AG04449 (cell line): ENCODE data around the gene ADGRB3.
"Not testable (repeated sequence)": the region's sequence is repeated elsewhere in the genome, so short reads cannot be mapped to it uniquely, and the experiment has no call there.

Experiments used
- CTCF ChIA-PET: fragments of 350-600 bp; formaldehyde crosslinking; extraction: SDS; loops from one replicate; lab custom pipeline; 2021; ENCODE audit warnings: antibody characterized with exemption; lab: Yijun Ruan, JAX
- POLR2A ChIA-PET: fragments of 400-600, 350-600 bp; formaldehyde crosslinking; extraction: SDS; loops from one replicate; lab custom pipeline; 2020; ENCODE audit warnings: antibody characterized with exemption, inconsistent platforms; lab: Yijun Ruan, JAX
- DNase-seq: peaks from one replicate; pipeline ENCODE4 v3.0.0-alpha.2; 2010; ENCODE audit warnings: low read depth, low spot score
- H3K4me3 ChIP-seq: 2 replicates; pipeline ENCODE4 v1.5.1; 2011; ENCODE audit warnings: low read depth, mild to moderate bottlenecking, control low read depth, low read length
- CTCF ChIP-seq: IDR thresholded peaks from one replicate; pipeline ENCODE4 v1.5.1; 2011; ENCODE audit warnings: mild to moderate bottlenecking, moderate library complexity, low read length, control low read depth, inconsistent platforms; ENCODE audit not compliant: insufficient read depth; ENCODE audit errors: missing control alignments

The ADGRB3 gene

GRCh38 chr6:68873236-68873635, 238.2 kb downstream of the ADGRB3 start:
- CTCF ChIA-PET: no interaction called here

GRCh38 chr6:68874747-68875146, 239.7 kb downstream of the ADGRB3 start:
- POLR2A ChIA-PET: no interaction called here
- TF ChIP-seq CTCF: no peak

More at GRCh38 chr6:68873236-68873635, 238.2 kb downstream of the ADGRB3 start:
- no peak for DNase-seq
- no peak for TF ChIP-seq CTCF
- POLR2A ChIA-PET: no interaction called here
- H3K4me3 ChIP-seq: no peak overlapping the region

DNA sequence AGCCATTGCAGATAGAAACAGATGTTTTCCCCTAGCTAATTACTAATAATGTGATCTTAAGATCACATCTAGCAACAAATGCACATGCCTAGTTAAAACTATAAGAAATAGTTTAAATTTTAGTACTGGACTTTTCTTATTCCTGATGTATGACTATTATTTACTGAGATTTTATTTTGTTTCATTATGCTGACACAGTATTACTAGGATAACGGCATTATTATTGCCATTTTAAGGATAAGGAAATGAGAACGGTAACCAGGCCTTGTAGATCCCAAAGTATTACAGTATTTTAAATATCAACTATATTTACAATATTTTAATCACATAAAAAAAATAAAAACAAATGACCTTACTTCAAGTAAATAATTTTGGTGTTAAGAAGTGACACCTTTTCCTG, 240.3 kb downstream of the ADGRB3 start:
- no peak for DNase-seq
- no peak for TF ChIP-seq CTCF
- H3K4me3 ChIP-seq: no peak overlapping the region
- CTCF ChIA-PET: interaction anchor here (1.3 kb wide), 1 partner anchor 1232 kb away, joined by 3 read pairs; no protein-coding TSS in a partner anchor
- POLR2A ChIA-PET: no interaction called here

More at GRCh38 chr6:68874747-68875146, 239.7 kb downstream of the ADGRB3 start:
- no peak overlapping the region for H3K4me3 ChIP-seq
- no peak for DNase-seq
- CTCF ChIA-PET: interaction anchor here (1.3 kb wide), 1 partner anchor 1232 kb away, joined by 3 read pairs; no protein-coding TSS in a partner anchor

DNA sequence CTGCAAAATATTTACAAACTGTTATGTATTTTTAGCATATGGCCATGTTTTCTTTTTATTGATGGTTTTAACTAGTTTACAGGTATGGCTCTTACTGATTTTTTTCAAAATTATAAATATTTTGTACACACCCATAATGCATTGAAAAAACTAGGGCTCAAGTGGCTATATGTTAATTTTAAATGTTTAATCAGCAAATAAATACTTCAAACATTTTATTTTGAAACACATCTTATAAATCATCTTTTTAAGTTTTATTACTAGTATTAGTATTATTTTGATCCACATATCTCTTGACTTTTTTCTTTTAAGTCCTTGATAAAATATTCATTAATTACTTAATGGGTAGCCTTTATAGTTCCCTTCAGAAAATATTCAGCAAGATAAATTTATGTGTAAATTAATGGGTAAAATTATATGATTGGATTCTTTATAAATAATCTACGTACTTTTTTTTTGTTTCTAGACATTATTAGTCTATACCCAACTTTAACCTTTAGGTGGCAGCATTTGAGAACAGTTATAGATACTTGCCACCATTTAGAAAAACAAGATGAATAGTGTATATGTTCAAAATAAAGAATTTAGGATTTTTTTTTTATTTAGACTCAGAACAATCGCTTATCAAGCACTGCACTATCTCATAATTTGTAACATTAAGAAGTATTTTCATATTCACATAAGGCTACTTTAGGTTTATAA, 241.9 kb downstream of the ADGRB3 start:
- no peak for TF ChIP-seq CTCF
- H3K4me3 ChIP-seq: no peak overlapping the region
- DNase-seq: no peak
- CTCF ChIA-PET: no interaction called here
- POLR2A ChIA-PET: no interaction called here

DNA sequence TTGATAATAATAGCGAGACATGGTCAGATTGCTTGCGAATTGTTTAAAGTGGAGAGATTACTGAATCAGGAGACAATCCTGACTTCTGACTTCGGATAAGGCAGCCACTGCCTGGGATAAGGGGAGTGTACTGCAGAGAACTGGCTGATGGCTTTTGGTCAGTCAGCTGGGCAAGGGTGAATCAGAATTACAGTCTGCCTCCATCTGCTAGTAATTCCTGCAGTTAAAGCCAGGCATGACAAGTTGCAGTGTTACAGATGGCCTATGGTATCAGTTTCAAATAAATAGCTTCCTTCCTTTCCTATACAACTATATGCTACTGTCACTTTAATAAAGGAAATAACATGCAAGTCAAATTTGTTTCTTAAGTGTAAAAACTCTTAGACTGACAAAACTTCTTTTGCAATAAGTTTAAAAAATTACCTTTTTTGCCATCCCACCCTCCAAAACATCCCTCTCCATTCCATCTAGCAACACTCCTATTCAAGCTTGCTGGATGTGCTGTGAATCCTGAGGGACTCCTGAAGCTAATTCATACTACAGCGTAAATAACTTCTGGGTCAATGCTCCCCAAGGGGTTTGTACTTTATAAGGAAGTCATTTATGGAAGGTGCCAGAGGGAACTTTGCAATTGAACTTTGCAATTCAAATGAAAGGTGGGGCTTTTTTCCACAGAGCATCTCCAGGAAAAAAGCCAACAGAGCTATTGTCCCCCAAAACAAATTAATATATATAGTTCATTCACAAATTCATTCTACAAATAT, 245.2 kb downstream of the ADGRB3 start:
- TF ChIP-seq CTCF: no peak
- ChIA-PET CTCF (no interaction called here), POLR2A (no interaction called here)
- DNase-seq: no peak
- no peak overlapping the region for H3K4me3 ChIP-seq

DNA sequence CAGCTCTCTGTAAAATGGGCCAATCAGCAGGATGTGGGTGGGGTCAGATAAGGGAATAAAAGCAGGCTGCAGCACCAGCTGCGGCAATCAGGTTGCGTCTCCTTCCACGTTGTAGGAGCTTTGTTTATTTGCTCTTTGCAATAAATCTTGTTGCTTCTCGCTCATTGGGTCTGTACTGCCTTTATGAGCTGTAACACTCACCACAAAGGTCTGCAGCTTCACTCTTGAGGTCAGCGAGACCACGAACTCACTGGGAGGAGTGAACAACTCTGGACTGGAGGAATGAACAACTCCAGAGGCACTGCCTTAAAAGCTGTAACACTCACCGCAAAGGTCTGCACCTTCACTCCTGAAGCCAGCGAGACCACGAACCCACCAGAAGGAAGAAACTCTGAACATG, 248.2 kb downstream of the ADGRB3 start:
- CTCF ChIA-PET, H3K4me3 ChIP-seq, POLR2A ChIA-PET, DNase-seq: not testable (repeated sequence)
